ENCODE results near the gene ACOX3.
"Not testable (repeated sequence)": the region's sequence is repeated elsewhere in the genome, so short reads cannot be mapped to it uniquely, and the experiment has no call there.

The ACOX3 gene

DNA sequence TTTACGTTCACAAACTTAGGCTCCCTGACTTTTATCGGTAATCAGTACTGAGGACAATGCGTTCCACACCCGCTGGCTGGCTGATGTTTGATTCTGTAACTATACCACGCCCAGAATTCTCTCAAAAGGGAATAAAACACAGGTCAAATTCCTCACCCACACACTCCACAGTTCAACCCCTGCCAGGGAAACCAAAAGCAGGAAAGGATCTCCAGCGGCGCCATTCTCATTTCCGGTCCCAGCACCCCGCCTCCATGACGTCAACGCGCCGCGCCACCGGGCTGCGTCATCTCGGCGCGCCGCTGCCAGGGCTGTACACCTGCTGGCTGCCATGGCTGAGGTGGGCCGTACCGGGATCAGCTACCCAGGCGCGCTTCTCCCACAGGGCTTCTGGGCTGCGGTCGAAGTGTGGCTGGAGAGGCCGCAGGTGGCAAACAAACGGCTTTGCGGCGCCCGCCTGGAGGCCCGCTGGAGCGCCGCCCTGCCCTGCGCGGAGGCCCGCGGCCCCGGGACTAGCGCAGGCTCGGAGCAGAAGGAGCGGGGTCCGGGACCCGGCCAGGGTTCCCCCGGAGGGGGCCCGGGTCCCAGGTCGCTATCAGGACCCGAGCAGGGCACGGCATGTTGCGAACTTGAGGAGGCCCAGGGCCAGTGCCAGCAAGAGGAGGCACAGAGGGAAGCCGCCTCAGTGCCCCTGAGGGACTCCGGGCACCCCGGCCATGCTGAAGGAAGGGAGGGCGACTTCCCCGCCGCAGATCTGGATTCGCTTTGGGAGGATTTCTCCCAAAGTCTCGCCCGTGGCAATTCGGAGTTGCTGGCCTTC is at the start of gene ACOX3, which contains the start of gene TRMT44:
Gene ACOX3, minus strand, starts transcription at position 232 of the 820 bp plus-strand sequence. CDS start 24,202 bp downstream, outside the sequence.
Gene TRMT44, plus strand, starts transcription at position 286 of the 820 bp plus-strand sequence. Its CDS starts 46 bp downstream, at position 332.
- peak; percentile 92 for DNase-seq (ENCODE audit: low read depth)

DNA sequence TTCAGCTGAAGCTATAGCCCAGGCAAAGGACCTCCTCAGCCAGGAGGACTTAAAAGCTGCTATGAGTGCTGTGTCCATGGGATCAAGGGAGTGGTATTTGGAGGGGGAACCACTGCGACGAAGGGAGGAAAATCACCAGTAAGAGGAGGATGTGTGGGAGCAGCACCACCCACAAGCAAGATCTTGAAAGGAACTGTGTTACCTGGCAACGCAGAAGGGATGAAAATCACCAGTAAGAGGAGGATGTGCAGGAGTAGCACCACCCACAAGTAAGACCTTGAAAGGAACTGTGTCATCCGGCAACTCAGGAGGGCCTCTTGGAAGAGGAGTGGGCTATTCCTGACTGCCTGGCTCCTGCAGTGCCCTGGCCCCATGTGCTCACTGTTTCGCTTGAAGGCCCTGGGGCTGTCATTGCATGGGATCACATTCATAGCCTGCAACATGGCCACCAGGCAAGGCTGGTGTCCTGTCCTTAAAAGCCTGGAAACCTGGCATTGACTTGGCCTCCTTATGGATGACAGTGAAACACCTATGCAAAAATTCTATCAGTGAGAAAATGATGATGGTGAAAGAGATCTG is 48.4 kb upstream of the ACOX3 start:
- DNase-seq (ENCODE audit: low read depth): no peak

GRCh38 chr4:8486643-8487042 is 46.1 kb upstream of the ACOX3 start:
- DNase-seq (ENCODE audit: low read depth): not testable (repeated sequence)

GRCh38 chr4:8480221-8480620 is 39.7 kb upstream of the ACOX3 start:
- DNase-seq (ENCODE audit: low read depth): no peak

GRCh38 chr4:8478801-8479744 is 38.5 kb upstream of the ACOX3 start:
- no peak for DNase-seq (ENCODE audit: low read depth)

GRCh38 chr4:8478371-8478770 is 37.8 kb upstream of the ACOX3 start:
- no peak for DNase-seq (ENCODE audit: low read depth)

DNA sequence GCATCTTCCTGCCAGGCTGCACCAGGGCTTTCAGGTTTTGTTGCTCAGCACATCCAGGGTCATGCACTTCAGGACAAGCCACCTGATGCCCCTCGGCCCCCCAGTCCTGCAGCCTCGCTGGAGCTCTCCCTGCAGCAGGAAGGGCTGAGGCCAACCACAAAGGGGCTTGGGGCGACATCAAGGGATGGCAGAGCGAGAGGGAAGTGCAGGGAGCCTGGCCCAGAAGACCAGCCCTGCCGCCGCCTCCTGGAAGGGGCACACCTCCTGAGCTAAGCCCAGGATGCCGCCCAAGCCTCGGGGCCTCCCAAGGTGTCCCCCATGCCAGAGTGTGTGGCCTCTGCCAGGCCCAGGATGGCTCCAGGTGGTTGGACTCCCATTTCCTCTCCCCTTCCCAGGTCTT is 37.2 kb upstream of the ACOX3 start:
- DNase-seq (ENCODE audit: low read depth): no peak

GRCh38 chr4:8477095-8477635 is 36.6 kb upstream of the ACOX3 start:
- DNase-seq (ENCODE audit: low read depth): no peak

DNA sequence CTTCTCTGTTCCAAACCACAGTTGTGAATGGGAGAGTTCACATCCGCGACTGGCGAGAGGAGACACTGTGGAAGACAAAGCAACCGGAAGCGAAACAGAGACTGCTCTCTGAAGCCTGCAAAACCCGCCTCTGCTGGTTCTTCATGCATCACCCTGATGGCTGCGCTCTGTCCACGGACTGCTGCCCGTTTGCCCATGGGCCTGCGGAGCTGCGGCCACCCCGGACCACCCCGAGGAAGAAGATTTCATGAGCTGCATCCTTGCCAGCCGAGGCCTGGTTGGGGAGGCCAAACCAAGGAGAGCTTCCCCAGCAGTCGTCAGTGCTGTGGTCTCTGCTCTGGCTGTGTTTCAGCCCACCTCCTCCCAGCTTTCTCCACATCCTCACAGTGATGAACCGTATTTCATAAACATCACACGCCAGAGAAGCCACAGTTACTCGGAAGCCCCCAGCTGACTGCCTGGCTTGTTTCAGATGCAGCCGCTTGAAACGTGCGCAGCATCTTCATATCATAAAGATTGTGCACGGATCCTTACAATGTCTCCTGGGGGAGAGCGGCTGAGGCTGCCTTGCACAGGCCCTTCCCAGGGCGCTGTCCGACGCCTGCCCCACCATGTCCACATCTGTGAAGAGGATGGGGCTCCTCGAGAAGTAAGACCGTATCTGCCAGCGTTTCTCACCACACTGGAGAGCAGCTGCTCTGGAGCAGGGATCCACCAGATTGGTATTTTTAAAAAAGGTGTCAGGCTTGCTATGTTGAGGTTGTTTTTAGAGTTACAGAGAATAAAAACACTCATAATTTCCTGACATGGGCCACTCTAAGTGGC is 35.4 kb upstream of the ACOX3 start:
- no peak for DNase-seq (ENCODE audit: low read depth)

DNA sequence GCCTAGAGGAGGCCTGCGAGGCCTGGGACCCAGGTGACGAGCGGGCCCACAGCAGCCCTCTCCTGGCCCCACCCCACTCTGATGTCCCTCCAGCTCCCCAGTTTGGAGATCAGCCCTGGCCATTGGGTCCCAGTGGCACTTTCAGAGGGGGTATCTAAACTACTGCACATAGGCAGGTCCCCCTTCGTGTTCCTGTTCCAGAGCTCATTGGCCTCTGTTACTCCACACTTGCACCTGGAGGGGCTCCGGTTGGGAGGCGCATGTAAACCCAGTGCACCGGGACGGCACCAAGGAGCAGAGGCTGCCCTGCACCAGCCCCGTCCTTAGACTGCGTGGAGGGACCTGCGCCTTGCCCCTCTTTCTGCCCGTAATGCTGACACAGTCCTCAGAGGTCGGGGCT is 34.3 kb upstream of the ACOX3 start:
- no peak for DNase-seq (ENCODE audit: low read depth)

DNA sequence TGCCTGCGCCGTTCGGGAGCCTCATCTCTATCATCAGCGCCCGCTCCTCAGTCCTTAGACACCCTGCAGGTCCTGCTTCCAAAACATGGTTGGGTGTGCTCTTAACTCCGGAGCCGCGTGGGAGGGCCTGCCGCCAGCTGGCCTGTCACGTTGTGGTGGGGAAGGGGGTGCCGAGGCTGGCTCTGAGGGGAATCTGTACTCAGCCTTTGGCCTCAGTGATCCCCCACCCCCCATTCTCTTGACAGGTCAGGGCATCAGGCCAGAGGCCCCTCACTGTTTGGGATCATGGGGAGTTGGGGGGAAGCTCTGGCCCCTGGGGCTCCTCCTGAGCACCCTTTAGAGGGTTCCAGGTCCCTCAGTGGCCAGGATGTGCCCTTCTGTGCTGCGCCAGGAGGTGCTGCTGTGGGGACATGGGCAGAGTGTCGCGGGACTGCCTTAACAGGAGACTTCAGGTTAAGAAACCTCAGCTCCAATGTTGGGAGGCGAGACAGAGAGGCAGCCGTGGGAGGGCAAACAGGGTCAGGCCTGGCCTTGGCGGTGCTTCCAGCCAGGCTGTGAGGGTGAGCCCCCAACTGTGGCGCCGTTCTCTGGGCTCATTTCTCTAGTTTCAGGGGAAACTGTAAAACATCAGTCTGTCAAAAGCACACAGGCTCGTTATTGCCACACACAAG is 33.5 kb upstream of the ACOX3 start:
- DNase-seq (ENCODE audit: low read depth): no peak

DNA sequence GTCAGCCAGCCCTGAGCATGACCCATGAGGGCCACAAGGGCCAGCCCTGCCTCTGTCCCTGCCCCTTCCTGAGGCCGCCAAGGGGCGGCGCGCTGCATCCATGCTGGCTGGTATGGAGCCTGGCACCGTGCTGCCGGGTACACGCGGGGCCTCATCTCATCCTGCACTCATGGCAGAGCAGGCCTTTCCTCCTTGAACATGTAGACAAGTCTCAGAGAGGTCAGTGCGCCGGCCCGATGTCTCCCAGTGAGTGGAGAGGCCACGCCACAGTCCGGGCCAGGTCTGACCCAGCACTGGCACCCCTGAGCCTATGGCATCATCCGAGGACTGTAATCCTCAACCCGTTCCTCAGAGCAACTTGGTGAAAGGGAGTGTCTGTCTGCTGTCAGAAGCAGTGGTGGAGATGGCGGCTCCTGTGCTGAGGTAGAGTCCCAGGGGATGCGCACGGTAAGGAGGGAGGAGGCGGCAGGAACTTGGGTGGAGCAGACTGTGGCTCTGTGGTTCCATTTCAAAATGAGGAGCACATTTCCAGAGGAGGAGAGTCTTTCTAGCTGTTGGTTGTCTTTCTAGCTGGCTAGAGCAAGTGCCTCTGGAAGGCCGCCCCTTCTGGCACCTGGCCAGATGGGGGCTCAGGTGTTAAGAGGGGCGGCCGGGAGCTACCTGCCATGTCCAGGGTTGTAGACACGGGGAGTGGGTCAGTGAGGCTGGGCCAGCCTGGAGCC is 32.8 kb upstream of the ACOX3 start:
- DNase-seq (ENCODE audit: low read depth): no peak

DNA sequence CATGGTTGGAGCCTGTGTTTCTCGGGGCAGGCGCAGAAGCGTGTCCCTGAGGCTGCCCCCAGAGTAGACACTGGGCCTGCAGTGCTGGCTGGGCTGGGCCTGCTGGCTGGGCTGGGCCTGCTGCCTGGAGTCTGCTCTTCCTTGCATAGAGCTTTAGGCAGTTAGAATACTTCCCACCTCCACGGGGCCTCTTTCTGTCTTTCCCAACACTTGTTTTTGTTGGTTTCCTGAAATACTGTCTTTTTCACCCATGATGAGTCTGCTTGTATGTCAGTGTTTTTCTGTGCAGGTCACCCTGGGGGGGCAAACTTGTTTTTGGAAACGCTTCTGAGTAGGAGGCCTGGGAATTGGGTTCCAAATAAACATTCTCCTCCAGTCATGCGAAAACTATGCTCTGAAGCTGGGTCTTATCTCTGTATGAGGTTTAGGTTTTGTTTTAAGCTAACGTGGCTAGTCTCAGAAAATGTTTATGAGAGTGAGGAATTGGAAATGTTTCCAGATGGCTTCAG is 32.2 kb upstream of the ACOX3 start:
- no peak for DNase-seq (ENCODE audit: low read depth)

DNA sequence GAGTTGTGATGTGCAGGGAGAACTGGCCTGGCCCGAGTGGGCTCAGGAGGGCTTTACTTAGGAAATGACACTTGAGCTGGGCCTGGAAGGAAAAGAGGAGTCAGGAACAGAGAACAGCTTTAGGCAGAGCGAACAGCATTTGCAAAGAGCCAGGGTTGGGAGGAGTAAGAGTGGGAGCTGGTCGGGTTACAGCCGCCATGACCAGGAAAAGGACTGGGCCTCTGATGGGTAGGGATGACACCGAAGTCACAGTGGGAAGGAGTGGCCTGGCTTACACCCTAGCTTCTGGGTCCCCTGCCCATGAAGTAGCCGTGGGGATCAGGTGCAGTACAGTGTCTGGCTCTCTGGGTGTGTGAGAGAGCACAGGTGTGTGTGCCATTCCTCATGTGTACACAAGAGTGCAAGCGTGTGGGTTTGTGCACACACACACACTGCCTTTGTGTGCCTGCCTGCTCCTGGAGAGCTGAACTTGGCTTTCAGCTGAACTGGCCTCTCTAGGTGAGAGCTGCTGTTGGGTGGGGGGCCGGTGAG is 31.7 kb upstream of the ACOX3 start:
- DNase-seq (ENCODE audit: low read depth): no peak

DNA sequence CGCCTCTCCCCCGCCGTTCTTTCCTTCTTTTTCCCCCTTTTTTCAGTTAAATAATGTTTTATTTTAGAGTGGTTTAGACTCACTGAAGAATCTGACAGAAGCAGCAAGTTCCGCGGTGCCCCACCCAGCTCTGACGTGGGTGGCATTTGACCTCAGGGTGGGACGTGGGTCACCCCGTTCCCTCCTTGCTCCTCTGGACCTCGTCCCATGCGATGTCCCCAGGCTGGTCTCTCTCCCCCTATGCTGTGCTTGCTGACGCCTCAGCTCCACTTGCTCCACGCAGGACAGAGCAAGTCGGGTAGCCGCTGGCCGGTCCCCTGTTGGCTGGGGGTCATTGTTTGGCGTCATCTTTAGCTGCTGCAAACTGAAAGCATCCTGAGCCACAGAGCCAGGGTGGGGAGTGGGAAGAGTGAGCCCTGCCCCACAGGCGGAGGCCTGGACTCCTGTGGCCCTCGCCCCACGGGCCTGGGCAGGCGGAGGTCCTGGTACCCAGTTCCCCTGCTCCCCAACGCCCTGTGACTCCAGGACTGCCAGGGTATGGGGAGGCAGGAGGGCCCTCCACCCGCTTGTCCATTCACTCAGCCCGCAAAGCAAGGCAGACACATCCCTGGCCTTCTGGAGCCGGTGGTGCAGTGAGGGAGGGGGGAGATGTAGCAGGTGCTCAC is 30.8 kb upstream of the ACOX3 start:
- no peak for DNase-seq (ENCODE audit: low read depth)

DNA sequence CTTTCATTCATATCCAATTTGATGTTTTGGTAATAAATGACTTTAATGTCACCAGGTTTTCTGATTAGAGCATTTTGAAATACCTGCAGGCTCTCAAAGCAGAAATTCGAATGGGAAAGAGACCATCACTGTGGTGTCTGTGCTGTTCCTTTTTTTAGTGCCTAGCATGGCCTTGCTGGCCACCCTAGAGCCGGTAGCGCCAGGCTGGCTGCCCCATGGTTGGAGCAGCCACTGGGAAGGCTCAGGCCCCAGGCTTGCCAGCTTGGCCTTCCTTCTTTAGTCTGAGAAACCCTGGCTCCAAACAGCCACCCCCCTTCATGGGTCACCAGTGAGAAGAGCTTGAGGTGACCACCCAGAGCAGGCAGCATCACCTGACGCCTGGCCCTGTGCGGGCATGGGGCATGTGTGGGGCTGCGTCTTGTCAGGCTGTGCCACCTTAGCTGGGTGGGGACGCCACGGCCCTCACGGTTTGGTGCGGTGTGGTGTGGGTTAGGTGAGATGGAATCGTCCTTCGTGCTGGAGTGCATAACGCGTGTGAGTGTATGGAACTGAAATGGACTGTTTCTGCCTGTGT is 30.0 kb upstream of the ACOX3 start:
- no peak for DNase-seq (ENCODE audit: low read depth)

- no peak for DNase-seq (ENCODE audit: low read depth)
Measured at GRCh38 chr4:8469550-8469949, 29.0 kb upstream of the ACOX3 start.

- peak; percentile 28 for DNase-seq (ENCODE audit: low read depth)
Measured at GRCh38 chr4:8468746-8469535, 28.4 kb upstream of the ACOX3 start.

Data from stimulated activated CD8-positive, alpha-beta memory T cell treated with anti-CD3 and anti-CD28 coated beads, Interleukin-4, amount 100 ng/mL, for 24 hours (primary cell).